ENCODE measurements around the gene NDUFC1.
A peak's percentile ranks its signal among the peaks of the same experiment; 100 is the strongest.
"Not testable (repeated sequence)": the region's sequence is repeated elsewhere in the genome, so short reads cannot be mapped to it uniquely, and the experiment has no call there.

The NDUFC1 gene

GRCh38 chr4:139301821-139302611 lies at the start of gene NDUFC1:
NDUFC1 (minus strand) TSS chr4:139302477; CDS start chr4:139295798, 6,679 bp downstream.
- peak within 1 kb of the TSS; percentile 90 for H3K4me3 ChIP-seq (ENCODE audit: low read length)
- TF ChIP-seq ZNF274 (IDR thresholded peaks at IDR 0.05; ENCODE audit: low read depth, low read length): no peak

GRCh38 chr4:139337612-139338011 lies 35.3 kb upstream of the NDUFC1 start:
- no peak for TF ChIP-seq ZNF274 (IDR thresholded peaks at IDR 0.05; ENCODE audit: low read depth, low read length)

GRCh38 chr4:139333046-139333445 lies 30.8 kb upstream of the NDUFC1 start:
- TF ChIP-seq ZNF274 (IDR thresholded peaks at IDR 0.05; ENCODE audit: low read depth, low read length): no peak
- no peak overlapping the region for H3K4me3 ChIP-seq (ENCODE audit: low read length)

More at GRCh38 chr4:139337612-139338011, 35.3 kb upstream of the NDUFC1 start:
- no peak overlapping the region for H3K4me3 ChIP-seq (ENCODE audit: low read length)

GRCh38 chr4:139331185-139331584 lies 28.9 kb upstream of the NDUFC1 start:
- TF ChIP-seq ZNF274 (IDR thresholded peaks at IDR 0.05; ENCODE audit: low read depth, low read length): no peak

GRCh38 chr4:139330283-139330682 lies 28.0 kb upstream of the NDUFC1 start:
- H3K4me3 ChIP-seq (ENCODE audit: low read length): no peak overlapping the region
- TF ChIP-seq ZNF274 (IDR thresholded peaks at IDR 0.05; ENCODE audit: low read depth, low read length): no peak

More at GRCh38 chr4:139331185-139331584, 28.9 kb upstream of the NDUFC1 start:
- no peak overlapping the region for H3K4me3 ChIP-seq (ENCODE audit: low read length)

GRCh38 chr4:139329665-139330200 lies 27.5 kb upstream of the NDUFC1 start:
- no peak for TF ChIP-seq ZNF274 (IDR thresholded peaks at IDR 0.05; ENCODE audit: low read depth, low read length)
- no peak overlapping the region for H3K4me3 ChIP-seq (ENCODE audit: low read length)

- TF ChIP-seq ZNF274 (IDR thresholded peaks at IDR 0.05; ENCODE audit: low read depth, low read length): no peak
- no peak overlapping the region for H3K4me3 ChIP-seq (ENCODE audit: low read length)
These were observed 22.3 kb upstream of the NDUFC1 start for GRCh38 chr4:139324620-139325019.

GRCh38 chr4:139322541-139322940 lies 20.3 kb upstream of the NDUFC1 start:
- H3K4me3 ChIP-seq (ENCODE audit: low read length): not testable (repeated sequence)

GRCh38 chr4:139322070-139322469 lies 19.8 kb upstream of the NDUFC1 start:
- H3K4me3 ChIP-seq (ENCODE audit: low read length): not testable (repeated sequence)

GRCh38 chr4:139319571-139319970 lies 17.3 kb upstream of the NDUFC1 start:
- H3K4me3 ChIP-seq (ENCODE audit: low read length): no peak overlapping the region
- TF ChIP-seq ZNF274 (IDR thresholded peaks at IDR 0.05; ENCODE audit: low read depth, low read length): no peak

- no peak overlapping the region for H3K4me3 ChIP-seq (ENCODE audit: low read length)
- TF ChIP-seq ZNF274 (IDR thresholded peaks at IDR 0.05; ENCODE audit: low read depth, low read length): no peak
These were observed 15.4 kb upstream of the NDUFC1 start for GRCh38 chr4:139317635-139318034.

- no peak overlapping the region for H3K4me3 ChIP-seq (ENCODE audit: low read length)
- TF ChIP-seq ZNF274 (IDR thresholded peaks at IDR 0.05; ENCODE audit: low read depth, low read length): no peak
These were observed 14.5 kb upstream of the NDUFC1 start for GRCh38 chr4:139316733-139317132.

GRCh38 chr4:139315221-139315675 lies 13.0 kb upstream of the NDUFC1 start:
- TF ChIP-seq ZNF274 (IDR thresholded peaks at IDR 0.05; ENCODE audit: low read depth, low read length): no peak
- no peak overlapping the region; the same call in 1 of the 2 replicates for H3K4me3 ChIP-seq (ENCODE audit: low read length)

GRCh38 chr4:139314047-139314800 lies 11.9 kb upstream of the NDUFC1 start:
- TF ChIP-seq ZNF274 (IDR thresholded peaks at IDR 0.05; ENCODE audit: low read depth, low read length): no peak
- no peak overlapping the region for H3K4me3 ChIP-seq (ENCODE audit: low read length)

GRCh38 chr4:139313414-139313813 lies 11.1 kb upstream of the NDUFC1 start:
- H3K4me3 ChIP-seq (ENCODE audit: low read length): not testable (repeated sequence)
